HFFc6 (cell line): ENCODE measurements around the gene KRTAP1-3. TPM values are rescaled to one million over a fixed set of nuclear protein-coding genes. Genes with fewer than 3 reads are reported as not detected.

ENCODE experiments used
- DNase-seq: peaks from one replicate; pipeline ENCODE4 v3.0.0-alpha.2; 2018
- H3K27ac Mint-ChIP-seq: 2 replicates; pipeline ENCODE4 v1.8.0; 2020; ENCODE audit warnings: mild to moderate bottlenecking, mixed read lengths
- H3K27me3 Mint-ChIP-seq: 2 replicates; pipeline ENCODE4 v1.8.0; 2021; ENCODE audit warnings: mild to moderate bottlenecking, moderate library complexity, mixed read lengths; ENCODE audit not compliant: insufficient read depth
- H3K36me3 Mint-ChIP-seq: 2 replicates; pipeline ENCODE4 v1.8.0; 2021; ENCODE audit warnings: low read depth, mixed read lengths
- H3K4me1 Mint-ChIP-seq: 2 replicates; pipeline ENCODE4 v1.8.0; 2020; ENCODE audit warnings: low read depth, mixed read lengths
- H3K4me3 Mint-ChIP-seq: 2 replicates; pipeline ENCODE4 v1.8.0; 2020; ENCODE audit warnings: mild to moderate bottlenecking, moderate library complexity, mixed read lengths
- H3K9me3 Mint-ChIP-seq: 2 replicates; pipeline ENCODE4 v1.8.0; 2020; ENCODE audit warnings: mild to moderate bottlenecking, mixed read lengths
- CTCF ChIP-seq: fragments of 200-600 bp; sonication (generic); IDR thresholded peaks from 2 replicates; pipeline ENCODE4 v1.5.0; 2021; ENCODE audit warnings: antibody characterized with exemption, mild to moderate bottlenecking
- total RNA-seq, 6 experiments: library from RNA; stranded (reverse); fragmentation: NEBNext Ultra II Directional; extraction: Animal tissue kit (Norgen Biotek cat#: 25700); gene quantifications; 2 replicates in 1 of 6; 3 replicates in 5 of 6; pipeline ENCODE4 v1.2.3, GENCODE V29; 2021

KRTAP1-3 gene
- total RNA-seq, 6 experiments from 2014 or later: not detected

DNA sequence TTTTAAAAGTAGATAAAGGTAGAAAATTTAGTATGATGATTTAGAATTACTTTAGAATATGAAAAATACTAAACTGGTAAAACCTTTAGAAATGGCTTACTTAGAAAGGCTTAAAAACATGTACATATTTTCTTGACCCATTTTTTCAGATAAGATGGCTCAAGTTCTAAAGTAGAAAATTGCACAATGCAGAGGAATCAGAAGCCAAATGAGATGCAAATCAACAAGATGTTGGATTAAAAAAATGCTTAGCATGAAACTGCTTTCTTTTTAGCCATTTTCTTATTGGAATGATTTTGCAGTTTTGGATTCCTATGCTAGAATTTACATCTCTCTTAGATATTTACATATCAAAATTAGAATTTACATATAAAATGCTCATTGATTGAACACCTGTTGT lies 24.2 kb downstream of the KRTAP1-3 start:
- Mint-ChIP-seq H3K36me3 (no peaks in the 10 kb centered on the region), H3K27me3 (no peaks in the 10 kb centered on the region), H3K9me3 (no peaks in the 10 kb centered on the region), H3K4me1 (peaks cover 32% of the 10 kb centered on the region), H3K4me3 (no peak overlapping the region), H3K27ac (no peak overlapping the region)
- TF ChIP-seq CTCF: no peak
- no peak for DNase-seq

GRCh38 chr17:41009936-41010335 lies 24.7 kb downstream of the KRTAP1-3 start:
- TF ChIP-seq CTCF: no peak
- H3K4me1 Mint-ChIP-seq: peaks cover 32% of the 10 kb centered on the region
- H3K27me3 Mint-ChIP-seq: no peaks in the 10 kb centered on the region
- no peaks in the 10 kb centered on the region for H3K36me3 Mint-ChIP-seq
- no peaks in the 10 kb centered on the region for H3K9me3 Mint-ChIP-seq
- no peak overlapping the region for H3K27ac Mint-ChIP-seq
- no peak for DNase-seq
- H3K4me3 Mint-ChIP-seq: no peak overlapping the region

GRCh38 chr17:41009301-41009760 lies 25.3 kb downstream of the KRTAP1-3 start:
- H3K27ac Mint-ChIP-seq: no peak overlapping the region
- no peak for TF ChIP-seq CTCF
- no peaks in the 10 kb centered on the region for H3K36me3 Mint-ChIP-seq
- H3K4me3 Mint-ChIP-seq: no peak overlapping the region
- no peak for DNase-seq
- H3K9me3 Mint-ChIP-seq: no peaks in the 10 kb centered on the region
- peaks cover 32% of the 10 kb centered on the region for H3K4me1 Mint-ChIP-seq
- no peaks in the 10 kb centered on the region for H3K27me3 Mint-ChIP-seq

DNA sequence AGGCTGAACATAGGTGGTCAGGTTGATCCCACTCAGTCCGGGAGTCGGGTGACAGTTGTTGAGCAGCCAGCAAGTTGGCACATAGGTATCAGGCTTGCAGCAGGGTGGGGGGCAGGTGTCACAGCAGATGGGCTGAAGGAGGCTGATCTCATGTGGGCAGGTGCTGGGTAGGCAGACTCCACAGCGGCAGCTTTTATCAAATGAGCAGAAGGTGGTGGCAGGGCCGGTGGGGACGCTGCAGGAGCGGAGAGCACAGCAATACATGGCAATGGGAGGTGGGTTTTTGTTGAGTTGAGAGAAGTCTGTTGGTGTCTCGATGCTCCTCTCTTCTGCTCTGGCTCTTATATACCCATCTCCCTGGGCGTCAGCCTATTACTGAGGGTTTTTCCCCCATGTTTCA lies 25.9 kb downstream of the KRTAP1-3 start, which contains the start of gene KRTAP3-1:
Gene KRTAP3-1 (minus strand): TSS at position 318 of the 400 bp plus-strand sequence. CDS start 54 bp downstream, at position 264.
- Mint-ChIP-seq H3K36me3 (no peaks in the 10 kb centered on the region), H3K9me3 (no peaks in the 10 kb centered on the region), H3K4me1 (peaks cover 31% of the 10 kb centered on the region), H3K4me3 (no peak within 1 kb of the TSS), H3K27ac (no peak within 1 kb of the TSS), H3K27me3 (no peaks in the 10 kb centered on the region)
- no peak for TF ChIP-seq CTCF
- DNase-seq: no peak

DNA sequence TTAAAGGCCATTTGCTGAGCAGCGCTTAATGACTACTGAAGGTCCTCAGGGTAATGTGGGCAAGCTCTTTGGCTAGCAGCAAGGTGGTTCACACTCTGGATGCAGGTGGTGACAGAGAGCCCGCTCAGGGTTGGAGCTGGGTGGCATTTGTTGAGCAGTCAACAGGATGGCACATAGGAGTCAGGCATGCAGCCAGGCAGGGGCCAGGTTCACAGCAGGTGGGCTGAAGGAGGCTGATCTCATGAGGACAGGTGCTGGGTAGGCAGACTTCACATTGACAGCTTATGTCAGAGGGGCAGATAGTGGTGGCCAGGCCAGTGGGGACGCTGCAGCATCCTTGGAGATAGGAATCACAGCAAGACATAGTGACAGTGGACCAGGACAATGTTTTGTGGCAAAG lies 30.3 kb downstream of the KRTAP1-3 start:
- Mint-ChIP-seq H3K27ac (no peak overlapping the region), H3K27me3 (no peaks in the 10 kb centered on the region), H3K4me1 (peaks cover 30% of the 10 kb centered on the region), H3K4me3 (no peak overlapping the region), H3K36me3 (no peaks in the 10 kb centered on the region), H3K9me3 (no peaks in the 10 kb centered on the region)
- no peak for TF ChIP-seq CTCF
- no peak for DNase-seq

GRCh38 chr17:41003926-41004325 lies 30.7 kb downstream of the KRTAP1-3 start:
- Mint-ChIP-seq H3K27me3 (no peaks in the 10 kb centered on the region), H3K36me3 (no peaks in the 10 kb centered on the region), H3K4me3 (no peak overlapping the region), H3K4me1 (peaks cover 25% of the 10 kb centered on the region), H3K27ac (no peak overlapping the region), H3K9me3 (no peaks in the 10 kb centered on the region)
- TF ChIP-seq CTCF: no peak
- no peak for DNase-seq
